NK-92 (cell line): ENCODE results near the gene HOXB7.

Source experiments
- DNase-seq: peaks from one replicate; lab custom pipeline; 2025; ENCODE audit not compliant: unreplicated experiment; lab: John Stamatoyannopoulos, UW

The HOXB7 gene

DNA sequence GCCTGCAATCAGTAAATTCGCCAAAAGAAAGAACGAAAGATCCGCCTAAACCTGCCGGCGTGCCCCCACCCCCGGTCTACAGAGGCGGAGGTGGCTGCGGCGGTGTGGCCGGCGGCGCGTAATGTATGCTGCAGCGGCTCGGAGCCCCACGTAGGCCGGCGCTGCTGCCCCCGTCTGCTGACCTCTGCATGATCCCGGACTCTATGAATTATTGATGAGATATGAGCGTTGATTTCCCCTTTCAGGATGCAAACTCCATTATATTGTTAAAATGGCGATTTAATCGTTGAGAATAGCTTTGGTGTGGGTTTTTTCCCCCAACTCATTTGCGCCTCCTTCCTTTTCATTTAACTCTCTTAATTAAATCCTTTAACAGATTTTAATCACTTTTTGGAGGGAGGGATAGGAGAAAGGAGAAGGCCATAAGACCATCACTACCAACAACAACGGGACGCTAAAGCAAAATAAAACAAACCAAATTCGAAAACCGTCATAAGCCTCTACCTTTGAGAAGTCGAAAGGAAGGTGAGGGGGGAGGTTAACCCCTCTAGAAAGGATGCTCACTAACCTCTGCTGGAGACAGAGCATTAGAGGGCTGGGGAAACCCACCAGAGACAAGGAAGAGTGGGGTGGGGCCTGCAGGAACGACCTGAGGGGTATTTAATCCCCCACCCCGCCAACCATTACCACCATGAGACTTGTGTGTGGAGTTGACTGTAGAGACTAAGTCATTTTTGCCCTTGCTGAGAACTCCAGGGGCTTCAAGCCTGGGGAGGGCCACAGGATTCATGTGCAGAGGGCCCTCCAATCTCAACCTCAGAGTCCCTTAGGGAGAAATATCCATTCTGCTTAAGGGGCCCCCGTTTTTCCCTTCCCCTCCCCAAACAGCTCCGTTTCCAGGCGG is 24.2 kb downstream of the HOXB7 start:
- no peak for DNase-seq

DNA sequence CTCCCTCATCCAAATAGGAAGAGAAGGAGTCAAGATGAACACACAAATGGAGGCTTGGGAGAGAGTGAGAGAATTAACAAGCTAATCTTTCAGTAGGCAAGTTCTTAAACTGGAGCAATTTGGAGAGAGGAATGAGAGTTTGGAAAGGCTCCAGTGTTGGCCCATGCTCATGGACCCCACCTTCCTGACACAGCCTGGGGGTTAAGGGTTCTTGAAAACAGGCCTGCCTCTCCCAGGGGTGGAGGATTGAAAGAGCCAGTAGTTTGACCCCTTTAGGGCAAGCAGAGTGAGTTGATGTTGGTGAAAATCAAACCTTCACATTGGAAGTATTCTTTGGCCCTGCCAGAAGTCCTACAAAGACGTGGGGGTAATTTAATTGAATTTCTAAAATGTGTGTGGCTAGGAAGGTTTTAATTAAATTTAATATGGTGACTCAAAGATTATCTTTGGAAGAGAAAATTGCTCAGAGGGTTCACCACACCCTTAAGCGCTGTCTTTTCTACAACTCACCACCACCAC is 26.5 kb downstream of the HOXB7 start:
- no peak for DNase-seq

DNA sequence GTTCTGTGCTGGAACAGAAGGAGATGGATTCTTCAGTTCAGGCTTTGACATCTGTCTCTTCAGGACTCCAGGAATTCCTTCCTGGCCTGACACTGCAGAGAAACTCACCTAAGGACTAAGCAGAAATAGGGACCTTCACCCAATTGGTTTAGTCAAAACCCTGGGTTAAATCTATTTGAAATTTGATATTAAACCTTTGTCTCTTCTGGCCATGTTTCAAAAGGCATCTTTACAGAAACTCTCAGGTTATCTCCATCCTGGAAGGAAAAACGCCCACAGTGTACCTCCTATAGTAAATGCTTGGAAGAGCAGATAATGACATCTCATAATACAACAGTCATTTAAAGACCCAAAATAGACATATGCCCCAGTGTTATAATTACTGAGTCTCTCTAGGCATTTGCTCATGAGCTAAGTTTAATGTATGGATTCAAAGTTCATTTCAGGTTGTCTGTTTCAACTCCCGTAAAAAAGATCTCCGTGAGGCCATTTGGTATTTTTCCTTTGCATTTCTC is 27.1 kb downstream of the HOXB7 start:
- DNase-seq = no peak

DNA sequence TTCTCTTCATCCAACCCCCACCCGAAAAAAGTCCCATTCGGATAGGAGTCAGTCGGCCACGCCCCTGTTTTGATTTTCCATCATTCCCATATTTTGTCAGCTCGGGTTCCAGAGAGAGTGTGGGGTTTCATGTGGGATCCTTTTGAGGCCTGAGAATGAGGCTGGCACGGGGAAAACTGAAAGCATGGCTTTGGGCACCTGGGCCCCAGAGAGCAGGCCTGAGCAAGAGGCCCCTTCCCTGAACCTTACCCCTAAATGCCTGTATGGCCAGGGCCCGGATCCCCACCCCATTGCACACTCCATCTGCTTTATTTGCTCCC is 28.1 kb downstream of the HOXB7 start:
- DNase-seq = no peak

DNA sequence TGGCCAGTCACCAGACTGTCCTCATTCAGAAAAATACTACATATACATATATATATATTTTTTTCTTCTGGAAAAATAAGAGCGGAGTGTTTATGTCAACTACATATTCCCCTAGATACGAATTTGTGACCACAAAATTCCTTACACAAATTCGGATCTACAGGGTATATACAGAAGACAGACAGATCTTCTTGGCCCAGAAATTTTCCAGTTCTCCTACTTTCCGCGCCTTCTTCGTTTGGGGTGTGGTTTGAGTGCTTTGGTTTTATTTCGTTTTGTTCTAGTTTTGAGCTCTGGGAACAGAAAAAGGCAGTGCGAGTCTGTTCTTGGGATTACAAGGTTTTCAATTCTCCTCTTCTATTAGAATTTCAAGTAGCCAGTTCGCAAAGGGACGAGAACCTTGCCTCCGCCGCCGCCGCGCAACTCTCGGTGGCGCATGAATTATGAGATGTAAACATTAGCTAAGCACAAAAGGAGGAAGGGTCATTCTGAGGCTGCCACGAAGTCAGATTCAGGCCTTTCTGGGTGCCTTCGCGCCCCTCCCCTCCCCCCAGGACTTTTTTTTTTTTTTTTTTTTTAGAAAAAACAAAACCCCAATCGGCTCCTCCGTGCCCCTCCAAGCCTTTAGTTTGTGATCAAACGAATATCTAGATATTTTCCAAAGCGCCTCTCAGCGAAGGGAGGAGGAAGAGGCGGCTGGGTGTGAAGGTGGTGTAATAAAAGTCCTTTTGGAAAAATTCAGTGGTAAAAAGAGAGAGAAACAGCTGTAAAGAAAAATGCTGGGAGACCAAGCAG is 30.9 kb downstream of the HOXB7 start:
- no peak for DNase-seq

DNA sequence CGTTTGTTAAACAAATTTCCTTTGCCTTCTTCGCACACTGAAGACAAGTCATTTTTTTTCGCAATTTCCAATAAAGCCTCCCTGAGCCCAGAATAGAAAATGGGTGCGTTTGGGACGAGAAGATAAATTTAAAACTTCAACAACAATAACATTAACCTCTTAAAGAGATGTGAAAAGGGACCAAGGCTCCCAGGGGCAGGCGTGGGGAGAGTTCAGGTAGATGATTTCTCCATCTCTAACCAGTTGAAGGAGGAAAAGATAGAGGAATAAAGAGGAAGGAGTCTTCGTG is 31.4 kb downstream of the HOXB7 start:
- DNase-seq = no peak

DNA sequence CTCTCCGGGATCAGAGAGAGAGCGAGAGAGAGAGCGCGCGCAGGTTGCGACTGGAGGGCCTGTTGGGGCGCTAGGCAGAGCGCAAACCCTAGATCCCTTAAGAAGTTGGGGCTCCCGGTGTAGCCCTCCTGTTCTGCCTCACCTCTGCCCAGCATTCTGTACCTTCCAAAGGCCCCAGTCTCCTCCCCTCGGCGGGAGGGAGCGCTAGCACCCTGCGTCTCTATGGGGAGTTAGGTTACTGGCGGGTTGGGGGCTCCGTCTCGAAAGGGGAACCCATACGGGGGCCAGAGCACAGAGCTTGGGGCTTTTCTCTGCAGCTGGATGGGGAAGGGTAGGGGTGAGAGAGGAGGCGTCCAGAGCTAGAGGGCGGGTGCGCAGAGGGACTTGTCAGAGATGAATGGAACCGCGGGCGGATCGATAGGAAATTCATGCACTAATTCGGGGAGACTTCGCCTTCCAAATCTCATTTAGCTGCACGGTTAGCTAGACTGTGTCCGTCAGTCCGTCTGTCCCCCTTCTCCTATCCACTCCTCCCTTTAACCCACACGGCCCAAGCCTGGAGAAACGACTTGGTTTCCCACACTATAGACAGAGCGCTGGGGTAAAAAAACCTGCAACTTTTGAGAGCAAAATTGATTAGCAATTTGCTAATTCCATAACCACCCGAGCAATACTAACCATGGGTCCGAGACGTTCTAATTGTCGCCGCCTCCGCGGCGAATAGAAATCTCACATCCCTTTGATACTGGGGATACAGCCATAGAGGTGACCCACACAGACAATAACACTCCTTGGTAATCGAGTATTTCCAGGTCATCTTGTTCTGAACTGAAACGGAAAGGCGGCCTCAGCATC is 32.0 kb downstream of the HOXB7 start:
- DNase-seq = no peak

DNA sequence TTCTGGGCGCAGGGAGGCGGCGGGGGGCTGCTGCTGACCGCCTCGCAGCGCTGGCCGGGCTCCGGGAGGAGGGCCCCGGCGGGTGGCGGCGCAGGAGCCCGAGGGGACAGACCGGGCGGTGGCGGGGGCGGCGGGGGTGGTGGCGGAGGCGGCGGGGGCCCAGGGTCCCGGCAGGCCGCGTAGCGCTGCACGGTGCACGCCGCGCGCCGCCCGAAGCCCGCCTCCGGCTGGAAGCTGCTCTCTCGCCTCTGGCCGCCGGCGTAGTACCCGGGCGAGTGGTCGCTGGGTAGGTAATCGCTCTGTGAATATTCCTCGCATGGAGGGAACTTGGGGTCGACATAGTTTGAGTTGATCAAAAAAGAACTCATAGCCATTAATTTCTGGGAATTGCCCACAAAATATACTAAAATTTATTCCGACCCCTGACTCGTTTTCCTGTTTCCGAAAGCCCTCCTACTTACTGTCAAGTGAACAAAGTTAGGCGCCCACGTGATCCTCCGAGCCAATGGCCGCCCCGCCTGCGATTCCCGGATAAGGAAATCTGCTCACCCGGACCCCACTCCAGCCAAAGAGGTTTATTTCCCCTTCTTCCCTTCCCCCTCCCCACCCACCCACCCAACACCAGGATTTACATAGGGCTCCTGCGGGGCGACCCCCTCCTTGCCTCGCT is 32.7 kb downstream of the HOXB7 start, which contains the start of gene HOXB4:
TSS of gene HOXB4 (minus strand) at position 405 of the 670 bp plus-strand sequence. CDS start at position 374, 31 bp downstream.
- no peak for DNase-seq

DNA sequence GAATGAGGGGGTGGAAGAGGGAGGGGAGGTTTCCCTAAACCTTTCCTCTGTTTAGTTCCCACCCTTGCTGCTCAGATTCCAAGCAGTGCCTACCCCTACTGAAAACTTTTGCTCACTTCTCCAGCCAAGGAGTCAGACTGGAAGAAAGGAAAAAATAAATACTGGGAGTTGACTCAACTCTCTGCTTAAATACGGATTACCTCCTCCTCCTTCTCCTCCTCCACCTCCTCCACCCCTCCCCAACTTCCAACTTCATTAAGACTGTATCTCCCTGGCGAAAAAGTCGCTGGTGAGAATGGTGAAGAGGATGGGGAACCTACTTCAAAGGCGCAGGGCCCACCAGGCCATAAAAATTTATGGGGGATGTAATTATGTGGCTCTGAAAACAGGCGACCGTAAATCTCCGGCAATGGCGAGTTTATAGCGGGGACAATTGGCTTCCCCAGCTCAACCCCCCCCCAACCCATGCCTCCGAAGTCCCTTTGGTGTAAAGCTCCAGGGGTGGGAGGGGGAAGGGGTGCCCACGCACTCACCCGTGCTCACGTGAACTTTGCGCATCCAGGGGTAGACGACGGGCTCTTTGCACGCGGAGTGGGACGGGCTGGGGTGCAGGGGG is 33.4 kb downstream of the HOXB7 start:
- DNase-seq = no peak

DNA sequence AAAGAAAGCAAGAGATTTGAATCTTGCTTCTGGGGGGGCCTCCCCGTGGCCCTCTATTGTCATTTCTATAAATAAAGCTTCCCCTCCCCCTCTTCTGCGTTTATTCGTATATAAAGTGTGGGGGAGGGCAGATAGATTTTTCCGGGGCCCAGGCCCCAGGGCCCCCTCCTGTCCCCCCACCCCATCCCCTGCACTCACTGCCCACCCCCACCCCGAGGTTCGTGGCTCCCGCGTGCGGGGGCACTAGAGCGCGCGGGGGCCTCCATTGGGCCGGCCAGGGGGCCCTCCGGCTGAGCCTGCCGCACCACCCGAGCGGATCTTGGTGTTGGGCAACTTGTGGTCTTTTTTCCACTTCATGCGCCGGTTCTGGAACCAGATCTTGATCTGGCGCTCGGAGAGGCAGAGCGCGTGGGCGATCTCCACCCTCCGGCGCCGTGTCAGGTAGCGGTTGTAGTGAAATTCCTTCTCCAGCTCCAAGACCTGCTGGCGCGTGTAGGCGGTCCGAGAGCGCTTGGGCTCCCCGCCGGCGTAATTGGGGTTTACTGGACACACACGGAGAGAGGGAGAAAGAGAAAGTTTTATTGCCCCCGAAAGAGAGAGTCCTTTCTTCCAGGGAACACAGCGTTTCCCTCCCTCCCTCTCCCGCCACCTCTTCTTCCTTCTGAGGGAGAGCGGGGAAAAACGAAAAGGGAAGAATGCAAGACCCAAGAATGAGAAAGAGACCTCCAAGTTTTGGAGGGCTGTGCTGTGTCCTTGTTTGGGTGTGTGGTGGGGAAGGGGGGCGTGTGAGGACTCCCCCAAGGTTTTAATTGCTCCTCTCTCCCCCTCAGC is 34.1 kb downstream of the HOXB7 start:
- DNase-seq = no peak

DNA sequence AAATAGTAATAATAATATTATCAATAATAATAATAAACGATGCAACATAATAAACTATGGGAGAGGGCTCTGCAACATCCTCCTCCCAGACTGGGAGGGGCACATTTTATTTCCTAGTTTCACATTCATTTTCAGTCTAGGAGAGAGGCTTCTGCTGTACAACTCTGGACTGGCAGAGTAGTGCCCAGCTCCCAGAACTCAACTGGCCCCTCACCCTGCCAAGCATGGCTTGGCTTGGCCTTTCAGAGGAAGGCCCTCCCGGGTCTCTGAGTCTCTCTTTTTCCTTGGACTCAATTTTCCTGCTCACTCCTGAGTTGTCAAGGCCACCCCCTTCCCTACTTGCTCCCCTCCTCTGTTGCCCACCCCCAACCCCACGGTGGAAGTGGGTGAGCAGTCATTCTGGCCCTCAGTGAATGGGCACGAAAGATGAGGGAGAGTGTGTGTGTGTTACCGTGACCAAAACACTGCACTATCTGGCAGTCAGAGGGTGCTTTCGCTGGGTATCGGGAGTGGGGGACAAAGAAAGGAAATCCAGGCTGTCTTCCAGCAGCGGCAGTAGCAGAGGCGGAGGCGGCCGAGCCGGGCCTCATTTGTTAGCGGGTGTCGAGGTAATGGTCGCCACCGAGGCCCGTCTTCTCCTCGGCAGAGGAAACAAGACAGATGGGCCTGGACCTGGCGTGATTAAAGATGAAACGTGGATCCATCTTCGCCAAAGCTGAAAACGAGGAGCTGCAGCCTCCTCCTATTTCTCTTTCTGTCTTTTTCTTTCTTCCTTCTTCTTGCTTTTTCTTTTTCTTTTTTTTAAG is 34.9 kb downstream of the HOXB7 start:
- DNase-seq = no peak

DNA sequence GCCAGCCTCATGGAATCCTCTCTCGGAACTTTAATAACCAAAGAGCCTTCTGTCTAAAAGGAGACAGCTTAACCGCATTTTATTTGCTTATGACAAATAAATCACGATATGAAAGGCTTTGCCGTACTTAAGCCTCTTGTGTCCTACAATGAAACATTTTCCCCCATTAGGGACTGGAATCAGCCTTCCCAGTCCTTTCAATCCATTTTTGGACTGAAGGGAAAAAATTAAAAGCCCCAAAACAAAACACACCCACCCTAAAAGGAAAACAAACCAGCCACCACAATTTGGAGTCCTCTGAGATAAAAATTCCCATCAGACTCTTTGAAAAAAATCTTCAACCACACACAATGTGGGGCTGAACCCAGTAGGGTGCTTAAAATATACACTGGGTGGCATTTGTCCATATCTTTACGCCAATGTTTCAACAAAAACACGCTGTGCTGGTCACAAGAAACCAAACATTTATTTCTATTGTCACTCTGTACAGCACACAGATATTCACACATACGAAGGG is 35.7 kb downstream of the HOXB7 start:
- DNase-seq = no peak

DNA sequence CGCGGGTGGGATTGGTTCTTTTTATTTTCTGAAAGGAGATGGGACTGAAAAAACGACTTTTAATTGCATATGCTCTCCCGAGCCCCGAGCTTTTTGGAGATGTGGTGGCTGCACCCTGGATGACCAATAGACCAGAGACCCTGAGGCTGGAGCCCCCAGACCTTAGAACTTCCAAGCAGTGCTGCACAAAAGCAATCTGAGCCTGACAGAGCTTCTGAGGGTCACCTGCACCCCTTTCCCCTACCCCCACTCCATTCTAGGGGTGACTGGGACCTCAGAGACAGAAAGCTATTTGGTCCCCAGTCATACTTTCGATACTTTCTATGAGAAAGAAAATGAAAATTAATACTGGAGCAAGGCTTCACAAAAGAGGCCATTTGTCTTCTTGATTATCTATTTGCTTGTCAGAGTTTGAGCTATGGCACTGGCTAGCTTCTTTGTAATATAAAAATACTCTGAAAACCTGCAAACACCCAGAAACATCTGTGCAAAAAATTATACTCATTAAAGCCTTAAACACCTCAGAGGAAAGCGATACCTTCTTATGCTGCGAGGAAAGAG is 36.2 kb downstream of the HOXB7 start:
- DNase-seq = no peak

DNA sequence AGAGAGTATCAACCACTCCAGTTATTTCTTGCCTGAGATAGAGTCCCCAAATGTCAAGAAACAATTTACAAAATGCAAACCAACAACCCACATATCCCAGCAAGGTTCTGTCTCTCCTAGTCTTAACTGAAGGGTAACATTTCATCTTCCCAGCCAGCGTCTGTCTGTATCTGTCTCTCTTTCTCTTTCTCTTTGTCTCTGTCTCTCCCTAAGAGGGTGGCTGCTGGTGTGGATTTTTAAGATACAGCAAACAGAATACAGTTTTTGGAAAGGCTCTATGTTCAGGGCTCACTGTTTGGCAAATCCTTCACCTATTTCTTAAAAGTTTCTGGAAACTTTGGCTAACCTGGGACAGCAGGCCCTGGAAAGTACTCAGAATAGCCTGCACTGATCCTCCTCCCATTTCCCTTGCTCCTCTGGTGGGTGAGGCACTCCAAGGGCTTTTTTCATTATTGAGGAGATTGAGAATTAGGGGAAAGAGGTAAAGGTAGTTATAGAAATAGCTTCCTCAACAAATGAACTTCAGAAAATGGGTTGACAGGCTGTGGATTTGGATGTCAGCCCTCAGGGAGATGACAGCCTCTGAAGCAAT is 38.9 kb downstream of the HOXB7 start:
- DNase-seq = no peak

DNA sequence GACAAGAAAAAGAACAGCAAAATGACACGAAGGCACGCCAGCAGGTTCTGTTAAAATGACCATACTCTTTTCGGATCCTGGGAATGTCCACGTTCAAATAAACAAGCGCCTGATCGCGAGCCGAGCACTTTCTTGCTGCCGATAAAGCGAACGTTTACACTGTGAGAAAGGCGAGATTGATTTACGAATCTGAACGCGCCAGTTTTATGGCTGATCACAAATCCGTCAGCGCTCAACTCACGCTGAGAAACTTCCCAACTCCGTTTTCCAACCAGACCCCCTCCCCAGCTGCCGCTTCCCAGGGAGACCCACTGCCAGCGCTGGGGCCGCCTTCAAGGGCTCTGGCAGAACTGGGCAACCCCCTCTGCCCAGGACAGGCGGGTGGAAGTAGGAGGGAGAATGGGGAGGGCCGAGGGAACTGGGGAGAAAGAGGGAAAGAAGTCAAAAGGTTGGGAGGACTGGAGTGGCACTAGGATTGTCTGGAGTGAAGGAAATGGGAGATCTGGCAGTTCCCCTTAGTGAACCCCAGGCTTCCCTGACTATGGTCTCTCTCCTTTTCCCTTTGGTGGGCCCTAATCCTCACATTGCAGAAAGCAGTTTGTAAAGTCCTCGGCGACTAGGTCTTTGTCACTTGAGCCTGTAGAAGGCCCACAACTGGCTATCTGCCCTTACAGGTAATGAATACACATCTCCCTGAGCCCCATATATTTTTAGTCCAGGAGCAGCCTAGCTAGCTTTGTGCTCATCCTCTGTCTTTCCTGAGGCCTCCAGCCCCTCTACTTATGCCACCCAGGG is 39.6 kb downstream of the HOXB7 start:
- no peak for DNase-seq

DNA sequence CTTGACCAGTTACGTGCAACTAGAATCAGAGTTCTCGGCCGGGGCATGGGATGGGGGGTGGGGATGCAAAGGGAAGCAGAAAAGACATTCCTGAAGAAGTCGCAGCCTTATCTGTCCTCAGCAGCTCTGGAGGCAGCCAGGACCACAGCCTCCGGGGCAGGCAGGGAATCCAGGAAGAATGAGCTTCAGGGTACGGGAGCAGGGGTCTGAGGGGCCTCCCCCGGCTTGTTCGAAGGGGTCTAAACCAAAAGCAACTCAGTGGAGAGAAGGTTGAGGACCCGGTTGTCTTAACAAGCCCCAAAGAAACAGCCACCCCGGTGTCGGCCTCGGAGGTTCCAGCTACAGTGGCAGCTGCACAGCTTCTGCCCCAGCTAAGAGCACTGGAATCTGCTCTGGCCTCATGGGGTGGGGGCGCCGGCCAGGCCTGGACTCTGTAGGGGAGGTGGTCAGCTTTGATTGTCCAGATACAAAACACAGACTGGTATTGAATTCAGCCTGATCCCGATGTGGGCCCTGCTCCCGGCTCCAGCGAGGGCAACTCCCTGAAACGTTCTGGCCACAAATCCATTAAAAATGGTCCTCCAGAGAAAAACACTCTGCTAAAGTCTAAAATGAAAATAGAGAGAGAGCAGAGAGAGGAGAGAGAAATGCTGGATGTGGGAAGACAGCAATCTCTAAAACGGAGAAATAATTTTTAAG is 40.3 kb downstream of the HOXB7 start:
- DNase-seq = no peak
